HG03159 (cell line): ENCODE measurements around the gene CFC1.
"Not testable (repeated sequence)": the region's sequence is repeated elsewhere in the genome, so short reads cannot be mapped to it uniquely, and the experiment has no call there.

Source experiments
- ATAC-seq: cut with Tn5 transposase; IDR thresholded peaks from one replicate; pipeline ENCODE4 v1.9.1; 2021; ENCODE audit warnings: mild to moderate bottlenecking, moderate library complexity; ENCODE audit not compliant: unreplicated experiment

The CFC1 gene

GRCh38 chr2:130599393-130599792 lies at the start of gene CFC1:
Gene CFC1 (minus strand): TSS chr2:130599575. CDS start chr2:130599287, 288 bp downstream.
- ATAC-seq: not testable (repeated sequence)

- ATAC-seq: not testable (repeated sequence)
These were observed 42.3 kb upstream of the CFC1 start for GRCh38 chr2:130641688-130642087.

- not testable (repeated sequence) for ATAC-seq
These were observed 39.6 kb upstream of the CFC1 start for GRCh38 chr2:130638973-130639372.

- ATAC-seq: not testable (repeated sequence)
These were observed 29.6 kb upstream of the CFC1 start for GRCh38 chr2:130628784-130629475.

- ATAC-seq: not testable (repeated sequence)
These were observed 11.8 kb upstream of the CFC1 start, which contains the start of gene POTEJ for GRCh38 chr2:130611140-130611539. Gene POTEJ (plus strand): TSS chr2:130611440. CDS start chr2:130611533, 93 bp downstream.

GRCh38 chr2:130610486-130610885 lies 11.1 kb upstream of the CFC1 start:
- not testable (repeated sequence) for ATAC-seq

- not testable (repeated sequence) for ATAC-seq
These were observed 9.9 kb upstream of the CFC1 start for GRCh38 chr2:130609002-130609920.

- not testable (repeated sequence) for ATAC-seq
These were observed 9.1 kb upstream of the CFC1 start for GRCh38 chr2:130608276-130609001.

- ATAC-seq: not testable (repeated sequence)
These were observed 2.4 kb upstream of the CFC1 start for GRCh38 chr2:130601648-130602302.

GRCh38 chr2:130599926-130600325 lies 551 bp upstream of the CFC1 start:
- not testable (repeated sequence) for ATAC-seq

GRCh38 chr2:130598463-130598862 lies 912 bp downstream of the CFC1 start:
- ATAC-seq: not testable (repeated sequence)

- ATAC-seq: not testable (repeated sequence)
These were observed 1.4 kb downstream of the CFC1 start for GRCh38 chr2:130597994-130598393.

- not testable (repeated sequence) for ATAC-seq
These were observed 2.6 kb downstream of the CFC1 start for GRCh38 chr2:130596757-130597156.

GRCh38 chr2:130594011-130594410 lies 5.4 kb downstream of the CFC1 start:
- not testable (repeated sequence) for ATAC-seq

GRCh38 chr2:130592791-130593414 lies 6.5 kb downstream of the CFC1 start:
- not testable (repeated sequence) for ATAC-seq

- ATAC-seq: not testable (repeated sequence)
These were observed 8.5 kb downstream of the CFC1 start for GRCh38 chr2:130590842-130591359.

- ATAC-seq: not testable (repeated sequence)
These were observed 9.1 kb downstream of the CFC1 start for GRCh38 chr2:130590170-130590841.

GRCh38 chr2:130588688-130589458 lies 10.5 kb downstream of the CFC1 start:
- ATAC-seq: not testable (repeated sequence)
